ENCODE data around the gene C12orf75.

Gene C12orf75

GRCh38 chr12:105292705-105293104 is 37.8 kb upstream of the C12orf75 start:
- no peaks in the 10 kb centered on the region for H3K9me3 ChIP-seq (ENCODE audit: control insufficient read depth, low read length)
- H3K27ac ChIP-seq: no peak overlapping the region
- no peak for TF ChIP-seq CTCF (IDR thresholded peaks at IDR 0.05)
- H2AFZ ChIP-seq: no peak overlapping the region
- H3K4me3 ChIP-seq (ENCODE audit: low read depth, low read length): no peak overlapping the region
- no peaks in the 10 kb centered on the region for H3K4me1 ChIP-seq
- no peaks in the 10 kb centered on the region for H3K27me3 ChIP-seq (ENCODE audit: control insufficient read depth, insufficient read depth, low read length)
- no peak overlapping the region for H3K4me2 ChIP-seq (ENCODE audit: low read length)
- no peaks in the 10 kb centered on the region for H3K79me2 ChIP-seq
- H3K9ac ChIP-seq: no peak overlapping the region
- no peaks in the 10 kb centered on the region for H3K36me3 ChIP-seq (ENCODE audit: control insufficient read depth, insufficient read depth, low read length)

GRCh38 chr12:105293187-105293586 is 37.3 kb upstream of the C12orf75 start:
- H3K79me2 ChIP-seq: no peaks in the 10 kb centered on the region
- no peak overlapping the region for H3K27ac ChIP-seq
- no peak for TF ChIP-seq CTCF (IDR thresholded peaks at IDR 0.05)
- H2AFZ ChIP-seq: no peak overlapping the region
- no peak overlapping the region for H3K4me3 ChIP-seq (ENCODE audit: low read depth, low read length)
- H3K36me3 ChIP-seq (ENCODE audit: control insufficient read depth, insufficient read depth, low read length): no peaks in the 10 kb centered on the region
- no peak overlapping the region for H3K9ac ChIP-seq
- H3K9me3 ChIP-seq (ENCODE audit: control insufficient read depth, low read length): no peaks in the 10 kb centered on the region
- H3K4me2 ChIP-seq (ENCODE audit: low read length): no peak overlapping the region
- no peaks in the 10 kb centered on the region for H3K27me3 ChIP-seq (ENCODE audit: control insufficient read depth, insufficient read depth, low read length)
- H3K4me1 ChIP-seq: no peaks in the 10 kb centered on the region

- Histone ChIP-seq H3K36me3 (ENCODE audit: control insufficient read depth, insufficient read depth, low read length) (no peaks in the 10 kb centered on the region), H3K79me2 (no peaks in the 10 kb centered on the region), H2AFZ (no peak overlapping the region), H3K4me3 (ENCODE audit: low read depth, low read length) (no peak overlapping the region), H3K27me3 (ENCODE audit: control insufficient read depth, insufficient read depth, low read length) (no peaks in the 10 kb centered on the region), H3K9ac (no peak overlapping the region), H3K27ac (no peak overlapping the region), H3K4me1 (no peaks in the 10 kb centered on the region), H3K4me2 (ENCODE audit: low read length) (no peak overlapping the region), H3K9me3 (ENCODE audit: control insufficient read depth, low read length) (no peaks in the 10 kb centered on the region)
- TF ChIP-seq CTCF (IDR thresholded peaks at IDR 0.05): no peak
These were observed 36.3 kb upstream of the C12orf75 start for GRCh38 chr12:105294161-105294560.

- H3K36me3 ChIP-seq (ENCODE audit: control insufficient read depth, insufficient read depth, low read length): no peaks in the 10 kb centered on the region
- H3K4me1 ChIP-seq: no peaks in the 10 kb centered on the region
- no peaks in the 10 kb centered on the region for H3K9me3 ChIP-seq (ENCODE audit: control insufficient read depth, low read length)
- no peak overlapping the region for H3K4me3 ChIP-seq (ENCODE audit: low read depth, low read length)
- H2AFZ ChIP-seq: no peak overlapping the region
- no peaks in the 10 kb centered on the region for H3K27me3 ChIP-seq (ENCODE audit: control insufficient read depth, insufficient read depth, low read length)
- no peak overlapping the region for H3K9ac ChIP-seq
- H3K79me2 ChIP-seq: no peaks in the 10 kb centered on the region
- no peak overlapping the region for H3K4me2 ChIP-seq (ENCODE audit: low read length)
- no peak for TF ChIP-seq CTCF (IDR thresholded peaks at IDR 0.05)
- no peak overlapping the region for H3K27ac ChIP-seq
These were observed 35.5 kb upstream of the C12orf75 start for GRCh38 chr12:105294886-105295479.
